Measurements from ENCODE around the gene SRSF7.

SRSF7 gene

GRCh38 chr2:38789691-38790090, 38.5 kb upstream of the SRSF7 start:
- no peak for ATAC-seq
- TF ChIP-seq GLIS3 (CRISPR knock-in tag; IDR thresholded peaks at IDR 0.05) = no peak
- TF ChIP-seq CSDC2 (CRISPR knock-in tag; IDR thresholded peaks at IDR 0.05) = no peak
- no peak for TF ChIP-seq ZNF565 (CRISPR knock-in tag; conservative IDR thresholded peaks at IDR 0.05; ENCODE audit: low read depth)
- no peak for TF ChIP-seq CREB5 (CRISPR knock-in tag; IDR thresholded peaks at IDR 0.05; ENCODE audit: low read depth)
- TF ChIP-seq PPARA (CRISPR knock-in tag; IDR thresholded peaks at IDR 0.05; ENCODE audit: borderline replicate concordance) = no peak
- TF ChIP-seq ARNTL (CRISPR knock-in tag; IDR thresholded peaks at IDR 0.05; ENCODE audit: borderline replicate concordance, low read depth) = no peak
- TF ChIP-seq TCF4 (CRISPR knock-in tag; IDR thresholded peaks at IDR 0.05; ENCODE audit: borderline replicate concordance) = no peak
- no peak for TF ChIP-seq ZC3H10 (CRISPR knock-in tag; IDR thresholded peaks at IDR 0.05)

- no peak for TF ChIP-seq GLIS3 (CRISPR knock-in tag; IDR thresholded peaks at IDR 0.05)
- TF ChIP-seq TCF4 (CRISPR knock-in tag; IDR thresholded peaks at IDR 0.05; ENCODE audit: borderline replicate concordance) = no peak
- TF ChIP-seq ZNF565 (CRISPR knock-in tag; conservative IDR thresholded peaks at IDR 0.05; ENCODE audit: low read depth) = no peak
- ATAC-seq = no peak
Measured at GRCh38 chr2:38788306-38788705, 37.1 kb upstream of the SRSF7 start.

GRCh38 chr2:38783586-38783985, 32.4 kb upstream of the SRSF7 start:
- TF ChIP-seq RARB (CRISPR knock-in tag; IDR thresholded peaks at IDR 0.05) (no peak), ZNF8 (CRISPR knock-in tag; IDR thresholded peaks at IDR 0.05) (no peak), SNAI2 (CRISPR knock-in tag; IDR thresholded peaks at IDR 0.05) (no peak)
- no peak for ATAC-seq

GRCh38 chr2:38778687-38779082, 27.5 kb upstream of the SRSF7 start:
- ATAC-seq = peak; percentile 7
- TF ChIP-seq TSHZ2 (CRISPR knock-in tag; IDR thresholded peaks at IDR 0.05) (peak; percentile 31; the same call in 1 of the 2 replicates), BACH2 (CRISPR knock-in tag; IDR thresholded peaks at IDR 0.05; ENCODE audit: borderline replicate concordance) (no peak), ZNF8 (CRISPR knock-in tag; IDR thresholded peaks at IDR 0.05) (no peak), TCF4 (CRISPR knock-in tag; IDR thresholded peaks at IDR 0.05; ENCODE audit: borderline replicate concordance) (peak; percentile 47; the same call in 1 of the 2 replicates), SNAI2 (CRISPR knock-in tag; IDR thresholded peaks at IDR 0.05) (no peak), ESRRG (CRISPR knock-in tag; IDR thresholded peaks at IDR 0.05) (peak; percentile 66), ZFP3 (CRISPR knock-in tag; IDR thresholded peaks at IDR 0.05) (no peak)

- no peak for ATAC-seq
- TF ChIP-seq ESRRG (CRISPR knock-in tag; IDR thresholded peaks at IDR 0.05) = no peak
- TF ChIP-seq ZNF70 (CRISPR knock-in tag; IDR thresholded peaks at IDR 0.05) = no peak
- no peak for TF ChIP-seq OSR1 (CRISPR knock-in tag; IDR thresholded peaks at IDR 0.05)
- TF ChIP-seq POU6F1 (CRISPR knock-in tag; IDR thresholded peaks at IDR 0.05; ENCODE audit: borderline replicate concordance, low read depth) = no peak
- no peak for TF ChIP-seq GLIS3 (CRISPR knock-in tag; IDR thresholded peaks at IDR 0.05)
- no peak for TF ChIP-seq SNAI2 (CRISPR knock-in tag; IDR thresholded peaks at IDR 0.05)
- TF ChIP-seq TSHZ2 (CRISPR knock-in tag; IDR thresholded peaks at IDR 0.05) = no peak
- TF ChIP-seq ZNF8 (CRISPR knock-in tag; IDR thresholded peaks at IDR 0.05) = no peak
- TF ChIP-seq PATZ1 (CRISPR knock-in tag; IDR thresholded peaks at IDR 0.05; ENCODE audit: borderline replicate concordance) = no peak
- TF ChIP-seq ARNTL (CRISPR knock-in tag; IDR thresholded peaks at IDR 0.05; ENCODE audit: borderline replicate concordance, low read depth) = no peak
- no peak for TF ChIP-seq RARB (CRISPR knock-in tag; IDR thresholded peaks at IDR 0.05)
- TF ChIP-seq CREB5 (CRISPR knock-in tag; IDR thresholded peaks at IDR 0.05; ENCODE audit: low read depth) = no peak
- no peak for TF ChIP-seq BACH2 (CRISPR knock-in tag; IDR thresholded peaks at IDR 0.05; ENCODE audit: borderline replicate concordance)
- TF ChIP-seq CSRNP3 (CRISPR knock-in tag; IDR thresholded peaks at IDR 0.05) = no peak
Measured at GRCh38 chr2:38776531-38776930, 25.4 kb upstream of the SRSF7 start.

All from SK-N-SH treated with all-trans-retinoic acid at 6 μM for 48 hours (cell line).